Fibroblast of skin of abdomen (primary cell): ENCODE data around the gene XPNPEP2. TPM values are rescaled to one million over a fixed set of nuclear protein-coding genes. Genes with fewer than 3 reads are reported as not detected.

Source experiments
- DNase-seq: peaks from one replicate; pipeline ENCODE4 v3.0.0-alpha.2; 2013
- polyA plus RNA-seq, 2 experiments: library from polyadenylated mRNA; unstranded; fragments of 120-200 nt; gene quantifications; one replicate each; pipeline ENCODE4 v1.2.1, GENCODE V29; 2013; ENCODE audit not compliant: insufficient read length in 2 of 2

XPNPEP2 gene
- polyA plus RNA-seq (2013, experiment 1 of 2; ENCODE audit: insufficient read length), result 1.2 TPM
- polyA plus RNA-seq (2013, experiment 2 of 2; ENCODE audit: insufficient read length), result 1.1 TPM

- DNase-seq, result peak; percentile 73
Measured at GRCh38 chrX:129738466-129739308, at the start of gene XPNPEP2. XPNPEP2 (plus strand) TSS chrX:129738979; CDS start chrX:129739214, 235 bp downstream.

- DNase-seq, result no peak
Measured at GRCh38 chrX:129689796-129690195, 49.0 kb upstream of the XPNPEP2 start.

DNA sequence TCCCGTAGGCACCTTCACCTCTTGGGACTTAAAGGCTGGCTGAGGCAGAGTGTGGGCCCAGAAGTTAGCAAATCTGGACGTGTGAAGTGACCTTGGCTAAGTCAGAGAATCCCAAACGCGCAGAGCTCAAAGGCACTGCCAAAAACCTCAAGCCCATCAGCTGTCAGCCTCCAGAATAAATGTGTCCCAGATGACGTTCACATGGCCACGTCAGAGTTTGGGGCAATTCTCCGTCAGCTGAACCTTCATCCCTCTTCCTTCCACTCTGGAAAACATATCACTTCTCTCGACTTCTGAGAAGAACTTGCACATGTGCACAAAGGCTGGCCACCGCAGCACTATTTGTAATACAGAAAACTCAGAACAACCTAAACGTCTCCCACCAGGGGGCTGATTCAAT is 48.3 kb upstream of the XPNPEP2 start:
- DNase-seq, result peak; percentile 69

- DNase-seq, result no peak
Measured at GRCh38 chrX:129693354-129693753, 45.4 kb upstream of the XPNPEP2 start.

DNA sequence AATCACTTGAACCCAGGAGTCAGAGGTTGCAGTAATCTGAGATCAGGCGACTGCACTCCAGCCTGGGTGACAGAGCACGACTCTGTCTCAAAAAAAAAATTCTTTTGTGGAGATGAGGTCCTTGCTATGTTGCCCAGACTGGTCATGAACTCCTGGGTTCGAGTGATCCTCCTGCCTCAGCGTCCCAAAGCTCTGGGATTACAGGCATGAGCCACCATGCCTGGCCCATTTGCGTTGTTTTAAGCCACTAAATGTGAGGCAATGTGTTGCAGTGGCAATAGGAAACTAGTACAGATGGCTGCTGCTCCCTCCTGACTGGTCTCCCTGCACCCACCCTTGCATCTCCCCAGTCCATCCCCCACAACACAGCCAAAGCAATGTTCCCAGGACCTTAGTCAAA is 44.0 kb upstream of the XPNPEP2 start:
- no peak for DNase-seq

DNA sequence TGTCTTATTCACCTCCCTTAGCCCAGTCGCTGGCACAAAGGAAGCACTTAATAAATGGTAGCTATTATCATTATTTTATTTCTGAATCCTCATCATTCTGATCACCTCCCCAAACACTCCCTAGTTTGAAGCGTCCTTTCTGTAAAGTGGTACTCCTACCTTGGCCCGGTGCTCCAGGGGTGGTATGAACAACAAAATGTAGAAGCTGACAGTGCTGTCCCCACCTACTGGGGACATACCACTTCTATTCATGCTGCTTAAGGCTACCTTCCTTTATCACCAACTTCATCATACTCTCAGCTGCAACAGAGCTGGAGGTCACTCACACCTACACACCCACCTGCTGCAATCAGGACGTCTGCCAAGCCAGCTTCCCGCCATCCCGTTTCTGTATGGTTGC is 43.2 kb upstream of the XPNPEP2 start:
- no peak for DNase-seq

DNA sequence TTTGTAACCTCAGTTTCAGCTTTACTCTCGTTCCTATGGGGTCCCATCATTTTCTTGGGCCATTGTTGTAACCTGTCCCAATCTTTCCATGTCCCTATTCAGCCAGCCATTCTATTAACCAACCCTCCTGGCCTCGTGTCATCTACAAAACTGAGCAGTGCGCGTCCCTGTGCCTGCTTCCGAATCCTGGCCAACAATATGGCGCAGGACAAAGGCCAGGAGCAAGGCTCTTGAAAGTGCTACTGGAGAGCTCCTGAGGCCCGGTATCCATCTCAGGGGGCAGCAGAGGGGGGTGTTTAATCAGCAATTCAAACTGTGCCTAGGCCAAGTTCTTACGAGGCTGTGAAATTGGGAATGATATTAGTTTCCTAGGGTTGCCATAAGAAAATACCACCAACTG is 42.8 kb upstream of the XPNPEP2 start:
- no peak for DNase-seq

GRCh38 chrX:129696463-129697155 is 42.2 kb upstream of the XPNPEP2 start:
- DNase-seq, result no peak

GRCh38 chrX:129697204-129697829 is 41.5 kb upstream of the XPNPEP2 start:
- no peak for DNase-seq

DNA sequence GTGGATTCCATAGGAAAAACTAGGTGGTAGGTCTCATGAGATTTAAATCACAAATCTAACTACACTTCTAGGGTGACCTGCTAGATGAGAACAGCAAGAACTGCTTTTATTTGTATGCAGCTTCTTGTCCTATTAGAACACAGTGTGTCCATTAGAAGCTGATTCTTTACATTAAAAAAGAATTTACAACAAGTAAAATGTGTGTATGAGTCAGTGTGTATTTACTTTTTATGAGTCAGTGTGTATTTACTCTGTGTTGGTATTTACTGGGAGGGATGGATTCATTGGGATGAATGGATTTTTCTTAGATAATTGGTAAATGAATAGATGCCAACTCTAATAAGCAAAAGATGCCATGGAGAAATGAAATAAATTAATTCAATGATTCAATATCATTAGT is 40.6 kb upstream of the XPNPEP2 start:
- DNase-seq, result no peak

DNA sequence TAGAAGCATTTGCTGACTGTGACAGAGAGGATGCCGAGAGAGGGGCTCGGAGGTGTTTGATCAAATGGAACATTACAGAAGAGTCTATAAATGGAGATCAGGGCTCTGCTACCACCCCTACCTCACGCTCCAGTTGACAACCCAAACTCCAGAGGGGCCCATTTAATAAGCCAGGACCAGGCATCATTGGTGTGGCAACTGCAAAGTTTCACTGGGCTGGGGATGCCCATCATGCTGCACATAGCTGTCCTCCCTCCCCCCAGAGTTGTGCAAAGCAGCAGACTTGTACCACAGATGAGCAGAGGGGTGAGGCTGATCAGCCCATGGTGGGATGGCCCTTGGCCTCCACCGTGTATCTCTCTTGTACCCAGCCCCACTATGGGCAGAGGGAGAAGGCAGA is 38.2 kb upstream of the XPNPEP2 start:
- DNase-seq, result no peak

DNA sequence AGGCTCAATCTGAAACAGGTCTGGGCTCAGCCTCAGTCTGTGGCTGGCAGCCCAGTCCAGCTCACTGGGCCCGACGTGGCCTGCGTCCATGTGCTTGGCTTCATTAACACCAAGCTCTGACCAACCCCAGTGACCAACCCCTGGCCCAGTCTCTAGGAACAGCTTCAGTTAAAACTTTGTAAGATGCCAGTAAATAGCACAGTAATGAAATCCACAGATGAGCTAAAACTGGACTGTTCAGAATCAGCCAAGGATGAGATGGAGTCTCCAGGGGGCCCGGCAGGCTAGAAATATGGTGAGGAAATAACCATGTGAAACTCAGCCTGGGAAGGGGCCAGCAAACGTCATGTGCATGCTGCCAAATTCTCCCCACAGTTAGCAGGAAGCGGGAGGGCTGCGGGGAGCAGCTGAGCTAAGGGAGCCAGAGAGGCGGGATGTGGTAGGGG is 37.1 kb upstream of the XPNPEP2 start:
- DNase-seq, result peak; percentile 62

- no peak for DNase-seq
Measured at GRCh38 chrX:129704491-129704890, 34.3 kb upstream of the XPNPEP2 start.

DNA sequence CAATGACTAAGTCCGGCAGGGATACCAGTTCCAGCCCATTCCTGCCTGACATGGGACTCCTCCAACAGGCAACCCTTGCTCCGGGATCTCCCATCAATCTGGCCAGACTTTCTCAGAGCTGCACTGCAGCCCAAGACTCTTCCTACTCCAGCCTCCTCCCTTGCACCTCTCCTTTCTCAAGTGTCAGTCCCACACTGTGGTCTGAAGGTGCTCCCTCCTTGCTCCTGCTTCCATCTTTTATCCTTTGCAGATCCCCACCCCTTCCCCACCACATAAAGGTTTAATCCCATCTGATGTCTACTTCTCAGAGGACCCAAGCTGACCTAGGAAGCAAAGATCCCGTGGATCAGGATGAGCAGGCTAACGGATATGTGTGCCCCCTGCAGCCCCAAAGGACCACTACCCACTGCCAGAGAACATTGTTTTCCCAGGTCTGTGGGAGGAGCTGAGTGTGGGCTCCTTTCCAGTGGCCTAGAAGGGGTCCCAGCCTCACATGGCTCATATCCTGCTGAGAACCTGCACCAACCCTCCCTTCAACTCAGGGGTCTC is 33.3 kb upstream of the XPNPEP2 start:
- DNase-seq, result no peak

DNA sequence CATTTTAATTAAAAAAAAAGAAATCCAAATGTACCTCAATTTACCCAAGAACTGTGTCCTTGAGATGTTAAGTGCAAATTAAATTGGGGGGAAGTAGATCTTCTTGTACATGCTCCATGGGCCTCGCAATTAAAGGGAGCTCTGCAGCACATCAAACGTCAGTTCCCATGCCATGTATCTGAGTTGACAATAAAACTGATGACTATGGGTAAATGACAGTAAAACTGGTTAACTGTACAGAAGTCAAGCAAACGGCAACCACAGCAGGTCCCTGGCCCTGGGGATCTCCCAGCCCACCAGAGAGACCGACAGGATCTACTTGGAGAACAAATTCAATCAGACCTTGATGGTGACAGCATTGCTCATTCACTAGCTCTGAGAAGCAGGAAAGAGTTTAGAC is 32.8 kb upstream of the XPNPEP2 start:
- no peak for DNase-seq

GRCh38 chrX:129706400-129707072 is 32.2 kb upstream of the XPNPEP2 start:
- DNase-seq, result no peak

DNA sequence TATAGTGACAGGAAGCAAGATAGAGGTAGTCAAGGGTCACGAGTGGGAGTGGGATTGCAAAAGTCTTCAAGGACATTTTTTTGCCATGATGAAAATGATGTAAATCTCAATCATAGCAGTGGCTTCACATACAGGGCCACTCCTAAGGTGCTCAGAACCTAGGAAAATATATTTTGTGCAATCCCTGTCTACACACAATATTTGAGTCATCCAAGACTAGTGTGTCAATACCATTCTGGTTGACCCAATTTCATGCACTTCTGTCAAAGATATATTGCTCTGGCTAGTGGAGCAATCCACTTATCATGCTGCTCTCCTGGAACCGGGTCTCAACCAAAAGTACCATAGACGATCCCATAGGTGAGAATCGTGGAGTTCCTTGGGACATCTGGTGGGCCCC is 24.2 kb upstream of the XPNPEP2 start:
- DNase-seq, result no peak

DNA sequence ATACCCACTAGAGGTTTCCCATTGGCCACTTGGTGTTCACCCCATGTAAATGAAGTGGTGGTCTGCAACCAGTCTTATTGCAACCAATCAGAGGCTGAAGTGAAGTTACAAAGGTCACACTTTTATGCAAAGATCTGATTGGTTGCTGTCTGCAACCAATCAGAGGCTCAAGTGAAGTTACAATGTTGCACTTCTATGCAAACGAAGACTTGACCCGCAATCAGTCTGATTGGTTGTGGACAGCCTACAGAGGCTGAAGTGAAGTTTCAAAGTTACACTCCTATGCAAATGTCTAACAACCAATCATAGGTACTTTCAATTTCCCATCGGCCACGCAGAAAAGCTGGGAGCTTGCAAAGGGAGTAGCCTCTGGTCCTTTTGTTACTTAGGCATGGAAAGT is 22.3 kb upstream of the XPNPEP2 start:
- DNase-seq, result no peak

DNA sequence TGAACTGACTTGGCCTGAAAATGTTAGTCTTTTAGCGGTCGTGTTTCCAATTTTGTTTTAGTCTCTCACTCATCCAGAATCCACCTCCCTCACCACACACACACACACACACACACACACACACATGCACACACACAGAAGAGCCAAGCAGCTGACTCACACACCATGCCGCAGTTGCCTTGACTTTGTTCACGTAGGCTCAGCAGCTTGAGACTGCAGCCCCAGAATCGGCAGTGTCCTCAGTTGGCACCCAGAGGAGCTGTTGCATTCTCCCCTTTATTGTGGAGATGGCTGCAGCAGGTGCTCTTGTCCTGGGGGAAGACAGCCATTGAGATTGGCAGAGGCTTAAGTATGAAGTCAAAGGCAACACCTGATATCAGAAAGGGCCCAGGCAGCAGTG is 20.9 kb upstream of the XPNPEP2 start:
- DNase-seq, result peak; percentile 85

DNA sequence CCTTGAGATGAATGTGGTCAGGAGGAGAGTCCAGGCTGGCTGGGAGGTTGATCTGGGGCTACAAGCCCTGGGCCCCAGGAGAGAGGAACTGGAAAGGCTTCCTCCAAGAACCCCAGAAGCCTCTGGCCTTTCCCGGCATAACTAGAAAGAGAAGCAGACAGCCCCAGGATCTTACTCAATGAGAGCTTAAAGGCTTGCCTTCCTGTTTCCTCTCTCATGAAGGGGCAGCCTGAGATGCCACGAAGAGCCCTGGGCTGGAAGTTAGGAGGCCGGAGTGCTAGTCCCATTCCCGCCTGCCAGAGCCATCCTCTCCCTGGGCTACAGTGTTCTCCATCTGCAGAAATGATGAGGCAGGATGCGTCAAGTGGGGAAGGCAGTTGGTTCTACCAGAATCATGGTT is 20.1 kb upstream of the XPNPEP2 start:
- no peak for DNase-seq

GRCh38 chrX:129719268-129719667 is 19.5 kb upstream of the XPNPEP2 start:
- DNase-seq, result no peak

GRCh38 chrX:129719931-129720530 is 18.7 kb upstream of the XPNPEP2 start:
- no peak for DNase-seq
